Hepatocyte (in vitro differentiated cells): ENCODE results near the gene ITSN1. TPM values are rescaled to one million over a fixed set of nuclear protein-coding genes. Genes with fewer than 3 reads are reported as not detected.
"Not testable (repeated sequence)": the region's sequence is repeated elsewhere in the genome, so short reads cannot be mapped to it uniquely, and the experiment has no call there.

Experiments used
- DNase-seq: peaks from one replicate; pipeline ENCODE4 v3.0.0-alpha.2; 2016; ENCODE audit warnings: low spot score
- H2AFZ ChIP-seq: fragments of 200-600 bp; sonication (generic); 2 replicates; pipeline ENCODE4 v1.6.0; 2016; ENCODE audit warnings: antibody characterized with exemption, mild to moderate bottlenecking
- H3K27ac ChIP-seq: fragments of 200-600 bp; sonication (generic); 2 replicates; pipeline ENCODE4 v1.5.1; 2016; ENCODE audit warnings: mild to moderate bottlenecking
- H3K27me3 ChIP-seq: fragments of 200-600 bp; sonication (generic); 2 replicates; pipeline ENCODE4 v1.6.1; 2016
- H3K36me3 ChIP-seq: fragments of 200-600 bp; sonication (generic); replicated peaks from 2 replicates; pipeline ENCODE4 v1.5.1; 2016; ENCODE audit warnings: low read depth; ENCODE audit not compliant: insufficient read depth
- H3K4me1 ChIP-seq: fragments of 200-600 bp; sonication (generic); 2 replicates; pipeline ENCODE4 v1.5.1; 2016; ENCODE audit warnings: mild to moderate bottlenecking, moderate library complexity; ENCODE audit not compliant: insufficient read depth
- H3K4me2 ChIP-seq: fragments of 200-600 bp; sonication (generic); 2 replicates; pipeline ENCODE4 v1.6.0; 2016
- H3K4me3 ChIP-seq: fragments of 200-600 bp; sonication (generic); 2 replicates; pipeline ENCODE4 v1.5.1; 2016; ENCODE audit warnings: mild to moderate bottlenecking
- H3K79me2 ChIP-seq: fragments of 200-600 bp; sonication (generic); 2 replicates; pipeline ENCODE4 v1.6.0; 2017; ENCODE audit warnings: mild to moderate bottlenecking
- H3K9me2 ChIP-seq: fragments of 200-600 bp; sonication (generic); replicated peaks from 2 replicates; pipeline ENCODE4 v1.6.0; 2017; ENCODE audit warnings: mild to moderate bottlenecking; ENCODE audit not compliant: insufficient read depth
- H3K9me3 ChIP-seq: fragments of 200-600 bp; sonication (generic); 2 replicates; pipeline ENCODE4 v1.5.1; 2016; ENCODE audit warnings: low read depth, mild to moderate bottlenecking
- H4K20me1 ChIP-seq: fragments of 200-600 bp; sonication (generic); 2 replicates; pipeline ENCODE4 v1.6.0; 2016; ENCODE audit warnings: mild to moderate bottlenecking; ENCODE audit not compliant: insufficient read depth, poor library complexity, severe bottlenecking
- EZH2 ChIP-seq: fragments of 200-600 bp; sonication (generic); IDR thresholded peaks from 2 replicates; pipeline ENCODE4 v1.6.1; 2016; ENCODE audit warnings: antibody characterized with exemption, mild to moderate bottlenecking, borderline replicate concordance
- EZH2phosphoT487 ChIP-seq: fragments of 200-600 bp; sonication (generic); IDR thresholded peaks from one replicate; pipeline ENCODE4 v1.6.1; 2018; ENCODE audit warnings: antibody characterized with exemption, mild to moderate bottlenecking, low read depth, moderate library complexity; ENCODE audit not compliant: unreplicated experiment, severe bottlenecking
- WGBS: methylation state at CpG from one replicate; pipeline ENCODE4 v1.1.6; 2016; ENCODE audit warnings: low lambda C conversion rate; ENCODE audit errors: missing lambda C conversion rate; 5-methylcytosine and 5-hydroxymethylcytosine counted together
- polyA plus RNA-seq: library from polyadenylated mRNA; unstranded; fragments of >200 nt; fragmentation: Nextera tagmentation; extraction: Ambion mirVana; gene quantifications from 2 replicates; pipeline ENCODE4 v1.2.1, GENCODE V29; 2016
- total RNA-seq: library from RNA; depleted of rRNA; stranded (reverse); fragments of >200 nt; gene quantifications from 2 replicates; pipeline ENCODE4 v1.2.3, GENCODE V29; 2014
- TF ChIP-seq, protein P1 (sequence below): fragments of 200-600 bp; sonication (generic); IDR thresholded peaks from 2 replicates; pipeline ENCODE4 v1.5.1; 2016; ENCODE audit warnings: antibody characterized with exemption, mild to moderate bottlenecking; ENCODE audit not compliant: poor library complexity

ITSN1 gene
- total and polyA plus RNA-seq, 2 experiments from 2014 or later: 43.6 to 46.0 TPM

DNA sequence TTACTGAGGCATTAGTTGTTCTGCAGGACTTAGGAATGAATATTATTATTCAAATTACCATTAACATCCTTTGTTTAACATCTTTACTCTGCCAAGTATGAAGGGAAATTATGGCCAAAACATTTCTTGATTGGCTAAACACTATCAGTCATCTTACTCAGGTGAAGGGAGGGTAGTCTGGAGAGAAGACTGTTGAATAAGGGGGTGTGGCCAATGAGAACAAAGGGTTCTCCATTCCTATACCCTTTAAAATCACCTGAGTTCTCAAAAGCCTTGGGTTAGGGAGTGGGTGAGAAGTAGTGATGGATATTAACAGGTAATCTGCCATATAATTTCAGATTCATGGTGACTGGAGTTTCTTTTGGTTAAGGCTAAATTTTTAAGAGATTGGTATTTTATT, 20.0 kb upstream of the ITSN1 start:
- Histone ChIP-seq H2AFZ (no peak overlapping the region), H3K4me3 (no peak overlapping the region), H3K9me2 (no peaks in the 10 kb centered on the region), H4K20me1 (no peaks in the 10 kb centered on the region), H3K27me3 (no peaks in the 10 kb centered on the region), H3K4me2 (no peak overlapping the region), H3K79me2 (peaks cover 6% of the 10 kb centered on the region), H3K9me3 (no peaks in the 10 kb centered on the region), H3K27ac (no peak overlapping the region), H3K4me1 (no peaks in the 10 kb centered on the region), H3K36me3 (no peaks in the 10 kb centered on the region)
- no peak for DNase-seq
- TF ChIP-seq EZH2 (no peak), EZH2phosphoT487 (no peak)
- TF ChIP-seq, protein P1, sequence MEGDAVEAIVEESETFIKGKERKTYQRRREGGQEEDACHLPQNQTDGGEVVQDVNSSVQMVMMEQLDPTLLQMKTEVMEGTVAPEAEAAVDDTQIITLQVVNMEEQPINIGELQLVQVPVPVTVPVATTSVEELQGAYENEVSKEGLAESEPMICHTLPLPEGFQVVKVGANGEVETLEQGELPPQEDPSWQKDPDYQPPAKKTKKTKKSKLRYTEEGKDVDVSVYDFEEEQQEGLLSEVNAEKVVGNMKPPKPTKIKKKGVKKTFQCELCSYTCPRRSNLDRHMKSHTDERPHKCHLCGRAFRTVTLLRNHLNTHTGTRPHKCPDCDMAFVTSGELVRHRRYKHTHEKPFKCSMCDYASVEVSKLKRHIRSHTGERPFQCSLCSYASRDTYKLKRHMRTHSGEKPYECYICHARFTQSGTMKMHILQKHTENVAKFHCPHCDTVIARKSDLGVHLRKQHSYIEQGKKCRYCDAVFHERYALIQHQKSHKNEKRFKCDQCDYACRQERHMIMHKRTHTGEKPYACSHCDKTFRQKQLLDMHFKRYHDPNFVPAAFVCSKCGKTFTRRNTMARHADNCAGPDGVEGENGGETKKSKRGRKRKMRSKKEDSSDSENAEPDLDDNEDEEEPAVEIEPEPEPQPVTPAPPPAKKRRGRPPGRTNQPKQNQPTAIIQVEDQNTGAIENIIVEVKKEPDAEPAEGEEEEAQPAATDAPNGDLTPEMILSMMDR: no peak

DNA sequence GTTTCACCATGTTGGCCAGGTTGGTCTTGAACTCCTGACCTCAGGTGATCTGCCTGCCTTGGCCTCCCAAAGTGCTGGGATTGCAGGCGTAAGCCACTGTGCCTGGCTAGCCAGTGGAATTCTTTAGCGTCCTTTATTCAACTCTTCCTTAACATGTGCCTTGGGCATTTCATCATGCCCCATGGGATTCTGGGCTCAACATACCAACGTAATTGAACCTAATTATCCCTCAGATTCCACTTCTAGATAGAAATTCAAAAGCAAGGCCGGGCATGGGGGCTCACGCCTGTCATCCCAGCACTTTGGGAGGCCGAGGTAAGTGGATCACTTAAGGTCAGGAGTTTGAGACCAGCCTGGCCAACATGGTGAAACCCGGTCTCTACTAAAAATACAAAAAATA, 16.1 kb upstream of the ITSN1 start:
- 92% methylated on average over 7 of the region's 7 CpGs for WGBS
- H3K9me2 ChIP-seq, DNase-seq, H3K4me1 ChIP-seq, H4K20me1 ChIP-seq, H3K4me3 ChIP-seq, H3K4me2 ChIP-seq, H3K9me3 ChIP-seq, H3K36me3 ChIP-seq, H3K27ac ChIP-seq, H3K27me3 ChIP-seq, H2AFZ ChIP-seq: not testable (repeated sequence)
- peaks cover 13% of the 10 kb centered on the region for H3K79me2 ChIP-seq

DNA sequence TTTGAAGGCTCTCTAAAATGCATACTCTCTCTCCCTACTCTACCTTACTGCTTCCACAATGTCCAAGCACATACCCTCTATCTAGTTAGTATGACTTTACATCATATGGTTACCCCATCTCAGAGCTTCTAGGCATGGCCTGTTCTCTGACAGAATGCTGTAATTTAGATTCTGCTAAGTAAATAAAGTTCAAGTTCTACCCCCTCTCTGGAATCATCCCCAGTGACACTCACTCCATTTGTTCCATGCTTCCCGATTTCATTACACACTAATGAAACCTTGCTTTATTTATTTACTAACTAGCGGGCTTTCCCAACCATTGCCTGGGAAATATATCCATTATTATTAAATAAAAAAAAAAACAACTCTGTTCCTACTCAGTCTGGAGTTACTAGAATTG, 8.0 kb upstream of the ITSN1 start:
- Histone ChIP-seq H3K9me2 (no peaks in the 10 kb centered on the region), H3K36me3 (no peaks in the 10 kb centered on the region), H3K27ac (no peak overlapping the region), H3K4me2 (no peak overlapping the region), H2AFZ (no peak overlapping the region), H4K20me1 (no peaks in the 10 kb centered on the region), H3K79me2 (peaks cover 71% of the 10 kb centered on the region), H3K4me3 (no peak overlapping the region), H3K27me3 (no peaks in the 10 kb centered on the region), H3K9me3 (no peaks in the 10 kb centered on the region), H3K4me1 (no peaks in the 10 kb centered on the region)
- DNase-seq: no peak
- TF ChIP-seq EZH2phosphoT487: no peak
- TF ChIP-seq EZH2: no peak
- TF ChIP-seq, protein P1: no peak
- 99% methylated on average over 2 of the region's 2 CpGs for WGBS

DNA sequence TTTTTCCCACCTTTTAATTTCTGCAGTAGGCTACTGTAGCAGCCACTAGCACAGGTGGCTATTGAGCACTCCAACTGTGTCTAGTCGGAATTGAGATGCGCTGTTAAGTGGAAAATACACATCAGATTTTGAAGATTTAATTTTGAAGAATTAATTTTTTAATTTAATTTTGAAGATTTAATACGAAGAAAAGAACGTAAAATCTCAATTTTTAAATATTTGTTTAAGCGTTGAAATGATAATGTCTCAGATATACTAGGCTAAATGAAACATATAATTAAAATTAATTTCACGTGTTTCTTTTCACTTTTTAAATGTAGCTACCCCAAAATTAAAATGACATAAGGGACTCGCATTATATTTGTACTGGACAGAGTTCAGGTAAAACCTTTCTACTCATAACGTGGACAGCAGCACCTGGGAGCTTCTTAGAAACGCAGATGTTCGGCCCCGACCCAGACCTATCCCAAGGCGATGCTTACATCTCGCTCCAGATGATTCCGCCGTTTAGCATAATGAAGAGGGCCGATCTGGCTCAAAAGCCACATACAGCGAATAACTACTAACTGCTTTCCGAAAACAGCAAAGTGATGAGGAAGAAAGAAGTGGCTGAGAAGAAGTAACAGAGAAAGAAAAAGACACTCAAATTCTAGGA, 1.5 kb upstream of the ITSN1 start:
- peak overlapping the region; percentile 33 for H2AFZ ChIP-seq
- H3K79me2 ChIP-seq: peaks cover 72% of the 10 kb centered on the region
- H3K4me3 ChIP-seq: peak overlapping the region; percentile 28
- H3K27ac ChIP-seq: peak overlapping the region; percentile 82
- H3K4me2 ChIP-seq: peak overlapping the region; percentile 76
- no peaks in the 10 kb centered on the region for H3K9me2 ChIP-seq
- no peaks in the 10 kb centered on the region for H3K36me3 ChIP-seq
- WGBS: 24% methylated on average over 18 of the region's 18 CpGs
- H4K20me1 ChIP-seq: no peaks in the 10 kb centered on the region
- peaks cover 15% of the 10 kb centered on the region for H3K4me1 ChIP-seq
- DNase-seq: peak; percentile 49
- TF ChIP-seq EZH2phosphoT487 (no peak), EZH2 (no peak)
- TF ChIP-seq, protein P1: no peak
- no peaks in the 10 kb centered on the region for H3K9me3 ChIP-seq
- no peaks in the 10 kb centered on the region for H3K27me3 ChIP-seq
